Ecto neural progenitor cell (in vitro differentiated cells): ENCODE measurements around the gene COL11A1.
"Not testable (repeated sequence)": the region's sequence is repeated elsewhere in the genome, so short reads cannot be mapped to it uniquely, and the experiment has no call there.

ENCODE experiments used
- DNase-seq: peaks from one replicate; pipeline ENCODE4 v3.0.0-alpha.2; 2018; ENCODE audit warnings: low spot score

Gene COL11A1

GRCh38 chr1:102834688-102835320, 273.5 kb downstream of the COL11A1 start:
- no peak for DNase-seq

- DNase-seq = no peak
Measured at GRCh38 chr1:102833151-102833550, 275.2 kb downstream of the COL11A1 start.

- DNase-seq = not testable (repeated sequence)
Measured at GRCh38 chr1:102826706-102827105, 281.6 kb downstream of the COL11A1 start.
